Heart left ventricle (tissue), 13 donors: ENCODE results near the gene IGSF9.

Experiments used
- POLR2A ChIP-seq, 2 donors: fragments of 450-650 bp; IDR thresholded peaks; one replicate each; pipeline ENCODE4 v1.6.1; 2017; ENCODE audit warnings: antibody characterized with exemption in 2 of 2, mild to moderate bottlenecking in 2 of 2, moderate library complexity in 2 of 2
- TF ChIP-seq, protein P1 (sequence below), 12 donors: fragments of 200-600 bp; sonication (generic) in 4 of 12; IDR thresholded peaks; one replicate each; pipeline versions ENCODE4 v1.5.0 to v1.8.0; 2018 to 2022; ENCODE audit warnings: antibody characterized with exemption in 12 of 12, mild to moderate bottlenecking in 5 of 12
- donor health status: ischemic (EF 13 %, LVEDD 7.1; RV severe dilation, severe dysfunction).
- donor health status: DM: no; HTN: yes; CAD: no.
- donor health status: DM: no; HTN: no; CAD: no.
- donor health status: ischemic (EF 25% LVEDD 6.9; RV normal size, moderate dysfunction).
- donor health status: ischemic (EF 25% LVEDD 5.7; RV mildly dilated, moderate dysfunction).
- donor health status: ischemic (EF 35%, LVEDD 5.7; RV mildly dilated, moderate dysfunction).
- donor health status: nonischemic (EF 11% LVEDD 7.7; RV severe dilation, severe dysfunction).
- donor health status: DM: yes; HTN: yes; CAD: no.
- donor health status: PGD.
- donor health status: ischemic (EF 29% LVEDD 5.4; RV normal size, mild dysfunction).
- donor health status: nonischemic (EF 23%, LVEDD 6.1; RV moderate dilation, normal function).

DNA sequence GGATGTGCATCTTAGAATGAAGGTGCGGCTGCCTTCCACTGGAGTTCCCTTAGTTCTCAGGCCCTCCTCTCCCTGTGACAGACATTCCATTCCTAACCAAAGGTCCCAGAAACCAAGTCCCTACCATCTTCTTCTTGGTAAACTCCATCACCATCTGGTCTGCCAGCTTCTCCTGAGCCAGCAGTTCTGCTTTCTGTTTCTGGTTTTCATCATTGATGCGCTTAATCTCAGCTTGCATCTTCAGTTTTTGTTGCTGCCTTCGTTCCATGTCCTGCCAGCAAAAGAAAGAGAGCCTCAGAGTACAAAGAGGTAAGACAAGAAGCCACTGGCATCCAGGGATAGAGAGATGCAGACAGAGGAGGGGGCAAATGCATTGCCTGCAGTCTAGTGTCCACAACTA, 65.0 kb downstream of the IGSF9 start:
- TF ChIP-seq, protein P1, sequence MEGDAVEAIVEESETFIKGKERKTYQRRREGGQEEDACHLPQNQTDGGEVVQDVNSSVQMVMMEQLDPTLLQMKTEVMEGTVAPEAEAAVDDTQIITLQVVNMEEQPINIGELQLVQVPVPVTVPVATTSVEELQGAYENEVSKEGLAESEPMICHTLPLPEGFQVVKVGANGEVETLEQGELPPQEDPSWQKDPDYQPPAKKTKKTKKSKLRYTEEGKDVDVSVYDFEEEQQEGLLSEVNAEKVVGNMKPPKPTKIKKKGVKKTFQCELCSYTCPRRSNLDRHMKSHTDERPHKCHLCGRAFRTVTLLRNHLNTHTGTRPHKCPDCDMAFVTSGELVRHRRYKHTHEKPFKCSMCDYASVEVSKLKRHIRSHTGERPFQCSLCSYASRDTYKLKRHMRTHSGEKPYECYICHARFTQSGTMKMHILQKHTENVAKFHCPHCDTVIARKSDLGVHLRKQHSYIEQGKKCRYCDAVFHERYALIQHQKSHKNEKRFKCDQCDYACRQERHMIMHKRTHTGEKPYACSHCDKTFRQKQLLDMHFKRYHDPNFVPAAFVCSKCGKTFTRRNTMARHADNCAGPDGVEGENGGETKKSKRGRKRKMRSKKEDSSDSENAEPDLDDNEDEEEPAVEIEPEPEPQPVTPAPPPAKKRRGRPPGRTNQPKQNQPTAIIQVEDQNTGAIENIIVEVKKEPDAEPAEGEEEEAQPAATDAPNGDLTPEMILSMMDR (IDR thresholded peaks at IDR 0.05) = no peak
- no peak for TF ChIP-seq POLR2A (IDR thresholded peaks at IDR 0.05)
